GM12878 (cell line): Measurements from ENCODE around the gene RNU6-9. TPM values are rescaled to one million over a fixed set of nuclear protein-coding genes. Genes with fewer than 3 reads are reported as not detected.

Experiments used
- ATAC-seq: fragments of 200-7000 bp; cut with Tn5 transposase; 3 replicates; pipeline ENCODE4 v1.9.1; 2020; ENCODE audit warnings: mild to moderate bottlenecking, moderate library complexity
- BruUV-seq: library from RNA; stranded (reverse); fragments of 400-500 nt; replicated peaks from 2 replicates; lab custom pipeline; 2021; lab: Mats Ljungman, UMichigan
- CTCF ChIA-PET: fragments of 300-600 bp; sonication (Branson Sonifier 250); formaldehyde crosslinking; extraction: SDS; loops from one replicate; lab custom pipeline; 2021; ENCODE audit warnings: inconsistent platforms; lab: Yijun Ruan, JAX
- POLR2A ChIA-PET: fragments of 350-600 bp; formaldehyde crosslinking; extraction: SDS; loops from one replicate; lab custom pipeline; 2021; ENCODE audit warnings: inconsistent platforms; lab: Charles Lee
- RAD21 ChIA-PET: fragments of 300-600 bp; sonication (Branson Sonifier 250); formaldehyde crosslinking; loops from one replicate; lab custom pipeline; 2023; ENCODE audit warnings: antibody characterized with exemption; ENCODE audit not compliant: unreplicated experiment; lab: Charles Lee
- SMC1A ChIA-PET: fragments of 300-600 bp; sonication (Branson Sonifier 250); formaldehyde crosslinking; loops from one replicate; lab custom pipeline; 2023; ENCODE audit not compliant: unreplicated experiment, uncharacterized antibody; lab: Charles Lee
- DNase-seq: peaks from one replicate; pipeline ENCODE4 v3.0.0-alpha.2; 2011; ENCODE audit warnings: low read depth, low spot score
- FAIRE-seq: peaks from 3 replicates; lab custom pipeline; 2011; peaks lifted over from hg19 to GRCh38; lab: Jason Lieb, UNC
- H2AFZ ChIP-seq: 2 replicates; pipeline ENCODE4 v1.6.0; 2011; ENCODE audit warnings: low read depth, low read length, control low read depth; ENCODE audit not compliant: control insufficient read depth
- H3K27ac ChIP-seq: 2 replicates; pipeline ENCODE4 v1.5.1; 2011; ENCODE audit warnings: control low read depth; ENCODE audit not compliant: control insufficient read depth, insufficient read depth
- H3K27me3 ChIP-seq, 2 experiments: replicated peaks in 1 of 2; 2 replicates each; pipeline versions ENCODE4 v1.6.0 to v1.6.1; 2011; ENCODE audit warnings: low read length in 1 of 2; ENCODE audit not compliant: control insufficient read depth in 2 of 2, insufficient read depth in 2 of 2
- H3K36me3 ChIP-seq, 2 experiments: 2 replicates each; pipeline ENCODE4 v1.5.1; 2011; ENCODE audit warnings: low read length in 1 of 2; ENCODE audit not compliant: control insufficient read depth in 2 of 2, insufficient read depth in 2 of 2
- H3K4me1 ChIP-seq: 2 replicates; pipeline ENCODE4 v1.6.1; 2011; ENCODE audit warnings: mild to moderate bottlenecking, low read length, moderate library complexity, mixed read lengths; ENCODE audit not compliant: control insufficient read depth, insufficient read depth
- H3K4me2 ChIP-seq: 2 replicates; pipeline ENCODE4 v1.6.0; 2011; ENCODE audit warnings: control low read depth; ENCODE audit not compliant: control insufficient read depth, insufficient read depth
- H3K4me3 ChIP-seq: fragments of 200-600 bp; sonication (generic); 2 replicates; pipeline ENCODE4 v1.5.1; 2016
- H3K79me2 ChIP-seq: 2 replicates; pipeline ENCODE4 v1.6.0; 2011; ENCODE audit warnings: low read length; ENCODE audit not compliant: control insufficient read depth, insufficient read depth
- H3K9ac ChIP-seq: 2 replicates; pipeline ENCODE4 v1.8.0; 2011; ENCODE audit warnings: low read length, control low read depth, mixed read lengths; ENCODE audit not compliant: control insufficient read depth, insufficient read depth
- H3K9me3 ChIP-seq: replicated peaks from 3 replicates; pipeline ENCODE4 v1.5.1; 2011; ENCODE audit warnings: mild to moderate bottlenecking, low read length; ENCODE audit not compliant: control insufficient read depth, insufficient read depth
- H4K20me1 ChIP-seq: 2 replicates; pipeline ENCODE4 v1.6.0; 2011; ENCODE audit not compliant: control insufficient read depth, insufficient read depth
- DPF2 ChIP-seq: fragments of 450-650 bp; IDR thresholded peaks from 2 replicates; pipeline ENCODE4 v1.6.1; 2017; ENCODE audit warnings: mild to moderate bottlenecking
- EED ChIP-seq: sonication (generic); IDR thresholded peaks from 2 replicates; pipeline ENCODE4 v1.6.1; 2016; ENCODE audit warnings: antibody characterized with exemption, low read depth
- ESRRA ChIP-seq: IDR thresholded peaks from 2 replicates; pipeline ENCODE4 v1.6.1; 2012; ENCODE audit warnings: mild to moderate bottlenecking, low read length, improper control_type of control experiment
- IKZF2 ChIP-seq, 2 experiments: fragments of 450-650 bp; IDR thresholded peaks; 2 replicates each; pipeline ENCODE4 v1.6.1; 2017; ENCODE audit warnings: mild to moderate bottlenecking in 2 of 2, moderate library complexity in 2 of 2
- MAX ChIP-seq: IDR thresholded peaks from 2 replicates; pipeline ENCODE4 v1.6.1; 2012; ENCODE audit warnings: low read depth, low read length, improper control_type of control experiment
- MEF2B ChIP-seq: fragments of 450-650 bp; IDR thresholded peaks from 2 replicates; pipeline ENCODE4 v1.6.1; 2018; ENCODE audit warnings: mild to moderate bottlenecking, moderate library complexity; ENCODE audit not compliant: partially characterized antibody, poor library complexity, severe bottlenecking
- MTA3 ChIP-seq: IDR thresholded peaks from 2 replicates; pipeline ENCODE4 v1.6.1; 2012; ENCODE audit warnings: low read length, inconsistent platforms, borderline replicate concordance
- MYC ChIP-seq: IDR thresholded peaks from 2 replicates; pipeline ENCODE4 v1.6.1; 2011; ENCODE audit warnings: mild to moderate bottlenecking, low read length, moderate library complexity, inconsistent platforms; ENCODE audit not compliant: insufficient read depth, insufficient replicate concordance, insufficient read length, severe bottlenecking
- POLR2AphosphoS2 ChIP-seq: IDR thresholded peaks from 2 replicates; pipeline ENCODE4 v1.6.1; 2011; ENCODE audit warnings: low read depth, mild to moderate bottlenecking, low read length, improper control_type of control experiment, moderate library complexity
- POU2F2 ChIP-seq: IDR thresholded peaks from 3 replicates; pipeline ENCODE4 v1.6.1; 2011; ENCODE audit warnings: low read depth, mild to moderate bottlenecking, low read length, borderline replicate concordance
- RB1 ChIP-seq: fragments of 450-650 bp; formaldehyde crosslinking; IDR thresholded peaks from 2 replicates; pipeline ENCODE4 v1.6.1; 2017; ENCODE audit warnings: mild to moderate bottlenecking, borderline replicate concordance
- RFX5 ChIP-seq: IDR thresholded peaks from 2 replicates; pipeline ENCODE4 v1.6.1; 2011; ENCODE audit warnings: low read depth, low read length, improper control_type of control experiment
- RUNX3 ChIP-seq: IDR thresholded peaks from 2 replicates; pipeline ENCODE4 v1.6.1; 2012; ENCODE audit warnings: low read length, inconsistent platforms
- SMAD1 ChIP-seq: fragments of 450-650 bp; IDR thresholded peaks from 2 replicates; pipeline ENCODE4 v1.6.1; 2018; ENCODE audit warnings: mild to moderate bottlenecking, low read depth; ENCODE audit not compliant: partially characterized antibody
- SMARCA5 ChIP-seq: fragments of 450-650 bp; IDR thresholded peaks from 2 replicates; pipeline ENCODE4 v1.6.1; 2017; ENCODE audit warnings: mild to moderate bottlenecking
- SPI1 ChIP-seq: IDR thresholded peaks from 2 replicates; pipeline ENCODE4 v1.6.1; 2011; ENCODE audit warnings: low read depth, mild to moderate bottlenecking, low read length, moderate library complexity, borderline replicate concordance; ENCODE audit not compliant: insufficient read depth
- SREBF1 ChIP-seq: IDR thresholded peaks from 2 replicates; pipeline ENCODE4 v1.6.1; 2012; ENCODE audit warnings: mild to moderate bottlenecking, low read length
- ZNF217 ChIP-seq: fragments of 450-650 bp; IDR thresholded peaks from 2 replicates; pipeline ENCODE4 v1.6.1; 2017; ENCODE audit warnings: antibody characterized with exemption, mild to moderate bottlenecking
- ZNF592 ChIP-seq: fragments of 450-650 bp; IDR thresholded peaks from 2 replicates; pipeline ENCODE4 v1.6.1; 2017; ENCODE audit warnings: mild to moderate bottlenecking, moderate library complexity
- ZSCAN29 ChIP-seq: fragments of 450-650 bp; IDR thresholded peaks from 2 replicates; pipeline ENCODE4 v1.6.1; 2017; ENCODE audit warnings: mild to moderate bottlenecking, moderate library complexity
- WGBS: methylation state at CpG from one replicate; pipeline ENCODE4 v1.1.6; 2016; ENCODE audit warnings: low lambda C conversion rate; ENCODE audit not compliant: insufficient replicate concordance, insufficient coverage; ENCODE audit errors: missing lambda C conversion rate; 5-methylcytosine and 5-hydroxymethylcytosine counted together
- in situ Hi-C: fragments of 300-500 bp; cut with MboI; formaldehyde crosslinking; loops from 9 replicates; pipeline ENCODE4 v1.14.3; 2018; ENCODE audit warnings: mixed read lengths
- intact Hi-C: fragments of 100-400 bp; cut with micrococcal nuclease; formaldehyde crosslinking; loops from one replicate; pipeline ENCODE4 v1.14.2; 2022; ENCODE audit not compliant: unreplicated experiment
- polyA plus RNA-seq, 11 experiments: library from polyadenylated mRNA; depleted of rRNA in 4 of 11; unstranded in 6 of 11; stranded (reverse) in 5 of 11; fragments of >200 nt; fragmentation: Nextera tagmentation in 4 of 11; fragmentation: Illumina TruSeq in 1 of 11; extraction: Ambion mirVana in 4 of 11; extraction: Trizol in 1 of 11; gene quantifications; 1 replicate in 1 of 11; 2 replicates in 10 of 11; pipeline versions ENCODE4 v1.2.1 to v1.2.3, GENCODE V29; 2011 to 2016; ENCODE audit warnings: inconsistent platforms in 2 of 11, missing spikeins in 2 of 11, low read depth in 1 of 11
- total RNA-seq, 4 experiments: library from RNA; depleted of rRNA in 3 of 4; stranded (reverse); fragments of >200 nt in 3 of 4; fragmentation: Illumina TruSeq in 1 of 4; extraction: Trizol in 1 of 4; gene quantifications; 2 replicates each; pipeline versions ENCODE4 v1.2.1 to v1.2.3, GENCODE V29; 2013 to 2021

RNU6-9 gene
- total and polyA plus RNA-seq, 10 of the 15 experiments (the other 5 are each of a cell fraction or from before 2014, with no cell fraction given): not detected

- H3K27ac ChIP-seq: peak overlapping the region; percentile 47
- in situ Hi-C loops: no loop called here
- POLR2A ChIA-PET: interaction anchor here (0.5 to 1.6 kb wide), 6 partner anchors 15 to 323 kb away, joined by 3 to 4 read pairs (median 3); no protein-coding TSS in a partner anchor
- peak; percentile 60 for TF ChIP-seq RUNX3
- no peak for TF ChIP-seq MTA3
- TF ChIP-seq ESRRA: no peak
- TF ChIP-seq SPI1: peak; percentile 43; the same call in 1 of the 2 replicates
- no peak for TF ChIP-seq ZNF592
- TF ChIP-seq RFX5: no peak
- TF ChIP-seq MEF2B: peak; percentile 54
- TF ChIP-seq RB1: no peak
- no peak for TF ChIP-seq MYC
- TF ChIP-seq SREBF1: no peak
- no peak for TF ChIP-seq SMAD1
- 0 out of 2 replicates have a peak, but pooled peaks have one; percentile 27 for TF ChIP-seq MAX
- no peak for TF ChIP-seq ZSCAN29
- no peak for TF ChIP-seq ZNF217
- TF ChIP-seq SMARCA5: no peak
- peak; percentile 85 for TF ChIP-seq DPF2
- peak; percentile 26; the same call in 1 of the 3 replicates for TF ChIP-seq POU2F2
- 0 out of 2 replicates have a peak, but pooled peaks have one; percentile 13 for TF ChIP-seq EED
- no peak; the same call in 1 of the 2 replicates for TF ChIP-seq POLR2AphosphoS2
- TF ChIP-seq IKZF2 (IDR thresholded peaks at IDR 0.05): peak; percentile 52 to 53
Measured at GRCh38 chr19:932648-933552, 39.6 kb downstream of the RNU6-9 start.

More at GRCh38 chr19:932648-933552, 39.6 kb downstream of the RNU6-9 start:
- ChIA-PET RAD21 (interaction anchor here (0.8 to 2.4 kb wide), 5 partner anchors 10 to 51 kb away, joined by 3 to 10 read pairs (median 7); partner anchors contain the start of gene WDR18), SMC1A (interaction anchor here (0.6 to 1.6 kb wide), 5 partner anchors 9 to 546 kb away, joined by 3 to 8 read pairs (median 4); no protein-coding TSS in a partner anchor), CTCF (interaction anchor here (0.6 to 2.2 kb wide), 6 partner anchors 14 to 69 kb away, joined by 3 to 10 read pairs (median 4); partner anchors contain the start of gene WDR18)
- Histone ChIP-seq H3K27me3 (no peaks in the 10 kb centered on the region), H4K20me1 (no peaks in the 10 kb centered on the region), H3K9me3 (peaks cover 4% of the 10 kb centered on the region), H3K4me3 (peak overlapping the region; percentile 65), H3K9ac (peak overlapping the region; percentile 67), H2AFZ (no peak overlapping the region), H3K36me3 (peaks cover 9 to 26% of the 10 kb centered on the region in 2 experiments), H3K4me2 (peak overlapping the region; percentile 86), H3K4me1 (peaks cover 21% of the 10 kb centered on the region), H3K79me2 (peaks cover 60% of the 10 kb centered on the region)
- BruUV-seq: no TSS peak
- DNase-seq (no peak), ATAC-seq (peak; percentile 74), FAIRE-seq (no peak)
- intact Hi-C loops: no loop called here
- WGBS: 7% methylated on average over 53 of the region's 54 CpGs
